Activated B cell treated with CpG ODN at 0.5 μM for 24 hours (primary cell): Measurements from ENCODE around the gene PHYHD1. TPM values are rescaled to one million over a fixed set of nuclear protein-coding genes. Genes with fewer than 3 reads are reported as not detected.

Experiments
- ATAC-seq: fragments of 200-7000 bp; cut with Tn5 transposase; one replicate; pipeline ENCODE4 v1.10.0; 2021; ENCODE audit warnings: low read depth, mild to moderate bottlenecking, moderate library complexity
- CTCF ChIA-PET: fragments of 350-600 bp; sonication (Branson Sonifier 250); formaldehyde crosslinking; loops from one replicate; lab custom pipeline; 2021; ENCODE audit warnings: antibody characterized with exemption; lab: Charles Lee
- POLR2A ChIA-PET: fragments of 350-600 bp; sonication (Branson Sonifier 250); formaldehyde crosslinking; loops from one replicate; lab custom pipeline; 2021; ENCODE audit warnings: antibody characterized with exemption; lab: Charles Lee
- DNase-seq: peaks from one replicate; pipeline ENCODE4 v3.0.0; 2022
- H3K27ac Mint-ChIP-seq: one replicate; pipeline ENCODE4 v1.8.0; 2020; ENCODE audit warnings: mixed read lengths
- H3K27me3 Mint-ChIP-seq: one replicate; pipeline ENCODE4 v1.8.0; 2021; ENCODE audit warnings: mixed read lengths
- H3K36me3 Mint-ChIP-seq: one replicate; pipeline ENCODE4 v1.8.0; 2021; ENCODE audit warnings: low read depth, mixed read lengths
- H3K4me1 Mint-ChIP-seq: one replicate; pipeline ENCODE4 v1.8.0; 2021; ENCODE audit warnings: mixed read lengths
- H3K4me3 Mint-ChIP-seq: one replicate; pipeline ENCODE4 v1.8.0; 2020; ENCODE audit warnings: mild to moderate bottlenecking, mixed read lengths
- H3K9me3 Mint-ChIP-seq: one replicate; pipeline ENCODE4 v1.8.0; 2020; ENCODE audit warnings: mixed read lengths
- intact Hi-C: fragments of 100-400 bp; cut with micrococcal nuclease; formaldehyde crosslinking; loops from one replicate; pipeline ENCODE4 v1.15.1; 2024
- total RNA-seq: library from RNA; stranded (reverse); gene quantifications from 2 replicates; pipeline ENCODE4 v1.2.3, GENCODE V29; 2022
- TF ChIP-seq, protein P1 (sequence below): fragments of 200-600 bp; IDR thresholded peaks from one replicate; pipeline ENCODE4 v1.8.0; 2022; ENCODE audit warnings: antibody characterized with exemption, mild to moderate bottlenecking

PHYHD1 gene
- total RNA-seq, 1 donor from 2014 or later, result 0.86 TPM

DNA sequence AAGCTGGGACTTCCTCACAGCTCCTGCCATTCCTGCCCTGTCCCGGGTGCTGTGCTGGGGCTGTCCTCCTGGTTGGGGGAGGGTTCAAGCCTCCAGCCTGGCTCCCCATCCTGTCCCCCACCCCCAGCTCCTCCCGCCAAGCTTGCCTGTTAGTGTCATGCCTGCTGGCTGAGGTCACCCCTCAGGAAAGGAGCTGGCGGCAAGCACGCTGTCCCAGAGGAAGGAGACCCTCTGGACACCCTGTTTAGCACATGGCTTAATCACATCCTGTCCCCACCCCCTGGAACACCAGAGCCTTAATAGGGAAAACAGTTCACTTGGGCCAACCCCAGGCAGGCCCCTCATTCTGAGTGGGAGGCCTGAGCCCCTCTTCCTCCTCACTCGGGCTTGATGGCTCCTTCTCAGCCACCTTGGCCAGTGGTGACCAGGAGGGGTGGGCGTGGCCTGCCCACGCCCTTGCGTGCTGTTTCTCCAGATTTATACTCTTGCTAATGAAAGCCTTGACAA, 9.2 kb upstream of the PHYHD1 start:
- H3K27ac Mint-ChIP-seq, result no peak overlapping the region

DNA sequence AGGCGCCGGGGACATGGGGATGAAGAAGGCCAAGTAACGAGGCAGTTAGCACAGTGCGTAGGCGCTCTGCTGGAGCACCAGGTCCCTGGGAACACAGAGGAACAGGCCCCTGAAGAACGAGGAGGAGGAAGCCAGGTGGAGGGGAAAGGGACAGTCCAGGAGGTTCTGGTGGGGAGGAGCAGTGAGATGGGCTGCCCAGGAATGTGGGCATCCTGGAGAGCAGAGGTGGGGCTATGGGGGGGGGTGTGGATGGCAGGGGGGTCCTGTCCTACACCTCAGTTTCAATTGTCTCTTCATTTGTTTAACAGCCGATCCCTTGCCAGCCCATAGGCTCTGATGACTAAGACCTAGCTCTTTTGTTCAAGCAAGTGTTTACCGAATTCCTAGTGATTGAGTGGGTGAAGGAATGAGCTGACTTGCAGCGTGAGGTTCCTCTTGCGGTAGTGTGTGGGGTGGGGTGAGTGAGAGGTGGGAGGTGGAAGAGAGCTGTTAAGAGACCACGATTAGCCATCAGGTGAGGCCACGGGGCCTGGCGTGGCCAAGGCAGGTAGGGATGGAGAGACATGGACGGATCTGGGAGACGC, 8.4 kb upstream of the PHYHD1 start:
- Mint-ChIP-seq H3K27ac (no peak overlapping the region), H3K36me3 (peaks cover 51% of the 10 kb centered on the region), H3K27me3 (no peaks in the 10 kb centered on the region), H3K4me3 (no peak overlapping the region), H3K4me1 (peaks cover 8% of the 10 kb centered on the region), H3K9me3 (no peaks in the 10 kb centered on the region)
- intact Hi-C loops, result no loop called here
- no peak for ATAC-seq
- POLR2A ChIA-PET, result no interaction called here
- CTCF ChIA-PET, result no interaction called here
- TF ChIP-seq, protein P1, sequence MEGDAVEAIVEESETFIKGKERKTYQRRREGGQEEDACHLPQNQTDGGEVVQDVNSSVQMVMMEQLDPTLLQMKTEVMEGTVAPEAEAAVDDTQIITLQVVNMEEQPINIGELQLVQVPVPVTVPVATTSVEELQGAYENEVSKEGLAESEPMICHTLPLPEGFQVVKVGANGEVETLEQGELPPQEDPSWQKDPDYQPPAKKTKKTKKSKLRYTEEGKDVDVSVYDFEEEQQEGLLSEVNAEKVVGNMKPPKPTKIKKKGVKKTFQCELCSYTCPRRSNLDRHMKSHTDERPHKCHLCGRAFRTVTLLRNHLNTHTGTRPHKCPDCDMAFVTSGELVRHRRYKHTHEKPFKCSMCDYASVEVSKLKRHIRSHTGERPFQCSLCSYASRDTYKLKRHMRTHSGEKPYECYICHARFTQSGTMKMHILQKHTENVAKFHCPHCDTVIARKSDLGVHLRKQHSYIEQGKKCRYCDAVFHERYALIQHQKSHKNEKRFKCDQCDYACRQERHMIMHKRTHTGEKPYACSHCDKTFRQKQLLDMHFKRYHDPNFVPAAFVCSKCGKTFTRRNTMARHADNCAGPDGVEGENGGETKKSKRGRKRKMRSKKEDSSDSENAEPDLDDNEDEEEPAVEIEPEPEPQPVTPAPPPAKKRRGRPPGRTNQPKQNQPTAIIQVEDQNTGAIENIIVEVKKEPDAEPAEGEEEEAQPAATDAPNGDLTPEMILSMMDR, result no peak
- DNase-seq, result no peak

More for the DNA sequence above, 9.2 kb upstream of the PHYHD1 start:
- no peaks in the 10 kb centered on the region for H3K27me3 Mint-ChIP-seq
- DNase-seq, result no peak
- TF ChIP-seq, protein P1, result no peak
- H3K4me1 Mint-ChIP-seq, result peaks cover 8% of the 10 kb centered on the region
- peaks cover 47% of the 10 kb centered on the region for H3K36me3 Mint-ChIP-seq
- H3K9me3 Mint-ChIP-seq, result no peaks in the 10 kb centered on the region
- no peak for ATAC-seq
- H3K4me3 Mint-ChIP-seq, result no peak overlapping the region
- CTCF ChIA-PET, result no interaction called here
- POLR2A ChIA-PET, result no interaction called here
- intact Hi-C loops, result no loop called here

DNA sequence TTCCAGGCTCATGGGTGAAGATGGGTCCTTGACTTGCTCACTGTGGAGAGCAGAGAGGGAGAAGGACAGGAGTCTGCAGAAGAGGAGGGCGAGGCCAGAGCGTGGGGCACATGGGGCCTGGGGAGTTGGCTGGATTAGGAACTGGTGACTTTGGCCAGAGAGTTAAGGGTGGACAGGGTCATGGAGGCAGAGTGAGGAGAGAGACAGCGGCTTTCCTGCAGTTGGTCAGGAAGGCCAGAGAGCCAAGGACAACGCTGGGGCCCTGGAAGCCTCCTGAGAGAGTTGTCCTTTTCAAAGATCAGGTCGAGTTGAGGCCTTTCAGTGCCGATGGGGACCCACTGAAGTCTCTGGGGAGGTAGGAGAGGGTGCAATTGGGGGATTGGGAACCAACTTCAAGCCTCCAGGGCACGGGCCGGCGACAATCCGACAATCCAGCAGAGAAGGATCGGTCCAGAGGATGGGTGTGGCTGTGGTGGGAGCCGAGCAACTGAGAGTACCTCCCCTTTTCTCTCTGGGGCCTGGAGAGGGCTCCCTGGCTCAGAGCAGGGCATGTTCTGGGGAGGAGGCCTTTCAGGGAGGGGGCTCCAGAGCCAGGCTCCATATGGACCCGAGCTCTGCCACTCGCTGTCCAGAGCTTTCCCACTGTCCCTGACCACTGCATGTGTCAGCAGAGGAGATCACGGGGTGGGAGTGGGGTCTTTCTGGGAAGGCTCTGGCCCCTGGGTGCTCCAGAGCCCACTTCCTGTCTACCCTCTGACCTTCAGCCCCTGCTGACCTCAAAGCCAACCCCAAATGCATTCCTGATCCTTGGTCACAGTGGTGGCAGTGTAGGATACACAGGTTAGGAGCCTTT, 7.5 kb upstream of the PHYHD1 start:
- Mint-ChIP-seq H3K27me3 (no peaks in the 10 kb centered on the region), H3K4me1 (peaks cover 8% of the 10 kb centered on the region), H3K4me3 (no peak overlapping the region), H3K27ac (no peak overlapping the region), H3K36me3 (peaks cover 51% of the 10 kb centered on the region), H3K9me3 (no peaks in the 10 kb centered on the region)
- CTCF ChIA-PET, result no interaction called here
- intact Hi-C loops, result no loop called here
- ATAC-seq (no peak), DNase-seq (no peak)
- TF ChIP-seq, protein P1, result no peak
- POLR2A ChIA-PET, result no interaction called here

DNA sequence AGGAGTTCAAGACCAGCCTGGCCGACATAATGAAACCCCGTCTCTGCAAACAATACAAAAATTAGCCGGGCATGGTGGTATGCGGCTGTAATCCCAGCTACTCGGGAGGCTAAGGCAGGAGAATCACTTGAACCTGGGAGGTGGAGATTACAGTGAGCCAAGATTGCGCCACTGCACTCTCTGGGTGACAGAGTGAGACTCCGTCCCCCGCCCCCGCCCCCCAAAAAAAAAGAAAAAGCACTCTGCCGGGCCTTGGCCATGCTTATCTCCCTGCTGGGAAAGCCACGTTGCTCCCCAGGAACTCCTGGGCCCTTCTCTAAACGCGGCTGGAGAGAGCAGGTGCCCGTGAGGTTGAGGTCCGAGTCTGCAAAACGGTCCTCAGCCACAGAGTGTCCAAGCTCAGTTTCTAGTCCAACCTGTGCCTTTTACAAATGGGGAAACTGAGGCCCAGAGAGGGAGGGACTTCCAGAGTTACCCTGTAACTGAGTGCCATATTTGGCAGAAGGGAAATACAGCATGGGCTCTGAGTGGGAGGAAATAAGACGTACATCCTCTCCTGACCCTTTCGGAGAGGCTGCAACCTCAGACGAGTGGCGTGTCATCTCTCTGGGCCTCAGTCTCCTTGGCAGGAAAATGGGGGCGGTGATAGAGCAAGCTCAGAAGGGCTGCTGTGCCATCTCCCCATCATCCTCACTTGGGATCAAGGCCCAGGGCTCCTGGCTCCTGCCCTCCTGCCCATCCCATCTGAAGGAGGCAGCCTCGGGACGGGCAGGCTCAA, 6.6 kb upstream of the PHYHD1 start:
- H3K4me3 Mint-ChIP-seq, result no peak overlapping the region
- peaks cover 45% of the 10 kb centered on the region for H3K36me3 Mint-ChIP-seq
- TF ChIP-seq, protein P1, result no peak
- intact Hi-C loops, result no loop called here
- no peaks in the 10 kb centered on the region for H3K27me3 Mint-ChIP-seq
- no peaks in the 10 kb centered on the region for H3K9me3 Mint-ChIP-seq
- H3K27ac Mint-ChIP-seq, result no peak overlapping the region
- POLR2A ChIA-PET, result no interaction called here
- ATAC-seq, result no peak
- CTCF ChIA-PET, result no interaction called here
- no peak for DNase-seq
- peaks cover 8% of the 10 kb centered on the region for H3K4me1 Mint-ChIP-seq
